ENCODE data around the gene NEU3.

GRCh38 chr11:75063741-75064314 is 75.1 kb downstream of the NEU3 start:
- TF ChIP-seq CTCF (IDR thresholded peaks at IDR 0.05) (no peak), POLR2A (IDR thresholded peaks at IDR 0.05) (no peak), POLR2AphosphoS5 (IDR thresholded peaks at IDR 0.05) (no peak)

Measured in prostate gland (tissue), 2 donors.